ENCODE results near the gene LIN52.
A peak's percentile ranks its signal among the peaks of the same experiment; 100 is the strongest.

LIN52 gene

DNA sequence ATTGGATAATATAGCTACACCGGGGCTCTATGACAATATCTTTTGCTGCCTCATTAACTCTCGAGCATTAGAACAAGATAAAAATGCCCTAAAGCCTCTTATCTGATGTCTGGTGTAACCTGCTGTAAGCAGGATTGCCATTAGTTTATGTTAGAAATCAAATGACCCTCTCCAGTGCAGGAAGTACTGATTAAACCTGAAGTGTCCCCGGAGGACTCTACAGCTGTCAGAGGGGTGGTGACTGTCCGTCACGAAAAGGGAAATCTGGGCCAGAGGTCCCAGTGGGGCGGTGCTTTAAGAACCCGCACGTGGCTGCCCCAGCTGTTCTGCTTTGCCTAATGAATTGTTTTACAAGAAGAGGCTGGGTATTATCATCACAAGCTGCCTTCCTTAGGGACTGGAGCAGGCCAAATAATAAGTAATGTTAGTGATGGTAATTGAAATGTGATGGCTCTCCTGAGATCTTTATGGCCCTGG is 55.7 kb downstream of the LIN52 start:
- H3K36me3 ChIP-seq (replicated peaks; ENCODE audit: low read depth, low read length): no peaks in the 10 kb centered on the region
- H3K9ac ChIP-seq (ENCODE audit: low read length): no peak overlapping the region
- H3K9me3 ChIP-seq (ENCODE audit: insufficient read depth, low read length): no peaks in the 10 kb centered on the region
- no peaks in the 10 kb centered on the region for H3K27me3 ChIP-seq (ENCODE audit: low read depth, low read length)
- no peak overlapping the region for H3K27ac ChIP-seq (ENCODE audit: low read length)
- peak overlapping the region; percentile 27 for H3K4me2 ChIP-seq (ENCODE audit: low read length)
- H3K4me1 ChIP-seq (ENCODE audit: low read length): peaks cover 9% of the 10 kb centered on the region
- no peaks in the 10 kb centered on the region for H3K79me2 ChIP-seq (ENCODE audit: low read length)
- TF ChIP-seq EZH2phosphoT487 (IDR thresholded peaks at IDR 0.05; ENCODE audit: low read depth): no peak
- TF ChIP-seq, protein P1, sequence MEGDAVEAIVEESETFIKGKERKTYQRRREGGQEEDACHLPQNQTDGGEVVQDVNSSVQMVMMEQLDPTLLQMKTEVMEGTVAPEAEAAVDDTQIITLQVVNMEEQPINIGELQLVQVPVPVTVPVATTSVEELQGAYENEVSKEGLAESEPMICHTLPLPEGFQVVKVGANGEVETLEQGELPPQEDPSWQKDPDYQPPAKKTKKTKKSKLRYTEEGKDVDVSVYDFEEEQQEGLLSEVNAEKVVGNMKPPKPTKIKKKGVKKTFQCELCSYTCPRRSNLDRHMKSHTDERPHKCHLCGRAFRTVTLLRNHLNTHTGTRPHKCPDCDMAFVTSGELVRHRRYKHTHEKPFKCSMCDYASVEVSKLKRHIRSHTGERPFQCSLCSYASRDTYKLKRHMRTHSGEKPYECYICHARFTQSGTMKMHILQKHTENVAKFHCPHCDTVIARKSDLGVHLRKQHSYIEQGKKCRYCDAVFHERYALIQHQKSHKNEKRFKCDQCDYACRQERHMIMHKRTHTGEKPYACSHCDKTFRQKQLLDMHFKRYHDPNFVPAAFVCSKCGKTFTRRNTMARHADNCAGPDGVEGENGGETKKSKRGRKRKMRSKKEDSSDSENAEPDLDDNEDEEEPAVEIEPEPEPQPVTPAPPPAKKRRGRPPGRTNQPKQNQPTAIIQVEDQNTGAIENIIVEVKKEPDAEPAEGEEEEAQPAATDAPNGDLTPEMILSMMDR (IDR thresholded peaks at IDR 0.05; ENCODE audit: low read depth, low read length): no peak
- no peak overlapping the region for H3K4me3 ChIP-seq (ENCODE audit: low read length)
- H2AFZ ChIP-seq (ENCODE audit: low read depth, low read length): no peak overlapping the region
- H4K20me1 ChIP-seq (ENCODE audit: insufficient read depth, low read length): no peaks in the 10 kb centered on the region

DNA sequence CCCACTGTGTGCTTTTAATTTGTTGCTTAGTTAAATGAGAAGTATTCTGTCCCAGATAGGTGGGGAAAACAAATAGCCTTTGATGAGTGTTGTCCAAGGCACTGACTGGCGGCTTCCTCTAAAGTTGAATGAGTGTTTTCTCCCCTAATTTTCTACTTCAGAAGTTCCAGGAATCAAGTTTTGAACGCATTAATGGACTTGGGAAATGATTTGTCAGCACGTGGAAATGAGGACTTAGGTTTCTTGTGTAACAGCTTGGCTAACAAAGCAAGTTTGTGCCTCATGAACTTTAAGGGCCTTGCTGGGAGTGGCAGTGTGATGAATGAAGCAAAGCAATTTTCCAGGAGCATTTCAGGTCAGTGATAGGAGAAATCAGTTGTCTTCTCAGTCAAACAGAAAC is 56.9 kb downstream of the LIN52 start:
- no peak overlapping the region for H3K4me3 ChIP-seq (ENCODE audit: low read length)
- no peaks in the 10 kb centered on the region for H3K79me2 ChIP-seq (ENCODE audit: low read length)
- H2AFZ ChIP-seq (ENCODE audit: low read depth, low read length): no peak overlapping the region
- no peak overlapping the region for H3K27ac ChIP-seq (ENCODE audit: low read length)
- H3K36me3 ChIP-seq (replicated peaks; ENCODE audit: low read depth, low read length): no peaks in the 10 kb centered on the region
- no peaks in the 10 kb centered on the region for H3K9me3 ChIP-seq (ENCODE audit: insufficient read depth, low read length)
- H3K27me3 ChIP-seq (ENCODE audit: low read depth, low read length): no peaks in the 10 kb centered on the region
- no peaks in the 10 kb centered on the region for H4K20me1 ChIP-seq (ENCODE audit: insufficient read depth, low read length)
- TF ChIP-seq EZH2phosphoT487 (IDR thresholded peaks at IDR 0.05; ENCODE audit: low read depth): no peak
- TF ChIP-seq, protein P1 (IDR thresholded peaks at IDR 0.05; ENCODE audit: low read depth, low read length): no peak
- peaks cover 9% of the 10 kb centered on the region for H3K4me1 ChIP-seq (ENCODE audit: low read length)
- no peak overlapping the region for H3K9ac ChIP-seq (ENCODE audit: low read length)
- no peak overlapping the region for H3K4me2 ChIP-seq (ENCODE audit: low read length)

DNA sequence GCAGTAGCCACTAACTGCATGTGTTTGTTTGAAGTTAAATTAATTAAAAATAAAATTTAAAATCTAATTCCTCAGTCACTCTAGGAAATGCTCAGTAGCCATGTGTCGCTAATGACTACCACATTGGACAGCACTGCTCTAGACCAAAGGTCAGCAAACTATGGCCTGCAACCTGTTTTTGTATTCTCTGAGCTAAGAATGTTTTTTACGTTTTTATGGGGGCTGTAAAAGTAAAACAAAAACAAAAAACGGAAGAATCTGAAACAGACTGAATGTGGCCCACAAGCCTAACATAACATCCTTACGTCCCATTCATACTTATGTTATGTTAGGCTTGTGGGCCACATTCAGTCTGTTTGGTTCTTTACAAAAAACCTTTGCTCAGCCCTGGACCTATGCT is 57.8 kb downstream of the LIN52 start:
- no peaks in the 10 kb centered on the region for H3K9me3 ChIP-seq (ENCODE audit: insufficient read depth, low read length)
- H3K27me3 ChIP-seq (ENCODE audit: low read depth, low read length): no peaks in the 10 kb centered on the region
- TF ChIP-seq EZH2phosphoT487 (IDR thresholded peaks at IDR 0.05; ENCODE audit: low read depth): no peak
- TF ChIP-seq, protein P1 (IDR thresholded peaks at IDR 0.05; ENCODE audit: low read depth, low read length): no peak
- no peak overlapping the region for H2AFZ ChIP-seq (ENCODE audit: low read depth, low read length)
- no peak overlapping the region for H3K4me3 ChIP-seq (ENCODE audit: low read length)
- no peak overlapping the region for H3K4me2 ChIP-seq (ENCODE audit: low read length)
- no peak overlapping the region for H3K27ac ChIP-seq (ENCODE audit: low read length)
- peaks cover 9% of the 10 kb centered on the region for H3K4me1 ChIP-seq (ENCODE audit: low read length)
- no peaks in the 10 kb centered on the region for H3K79me2 ChIP-seq (ENCODE audit: low read length)
- H4K20me1 ChIP-seq (ENCODE audit: insufficient read depth, low read length): no peaks in the 10 kb centered on the region
- no peaks in the 10 kb centered on the region for H3K36me3 ChIP-seq (replicated peaks; ENCODE audit: low read depth, low read length)
- no peak overlapping the region for H3K9ac ChIP-seq (ENCODE audit: low read length)

DNA sequence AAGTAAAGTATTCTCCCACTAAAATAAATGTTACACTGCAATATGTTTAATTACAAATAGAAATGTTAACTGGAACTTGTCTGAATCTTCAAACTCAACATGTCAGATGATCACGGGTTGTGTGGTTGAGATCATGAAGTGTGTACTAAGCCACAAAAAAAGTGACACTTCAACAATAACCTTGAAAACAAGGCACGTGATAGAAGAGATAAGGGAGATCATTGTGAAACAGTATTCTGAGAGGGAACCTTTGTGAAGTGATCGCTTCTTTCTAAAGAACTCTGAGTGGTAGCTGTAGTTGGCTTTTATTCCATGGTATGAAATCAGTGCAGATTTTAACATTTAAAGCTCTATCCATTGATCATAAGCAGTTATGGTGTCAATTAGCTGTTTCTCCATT is 60.0 kb downstream of the LIN52 start:
- no peaks in the 10 kb centered on the region for H3K79me2 ChIP-seq (ENCODE audit: low read length)
- H3K9me3 ChIP-seq (ENCODE audit: insufficient read depth, low read length): no peaks in the 10 kb centered on the region
- no peaks in the 10 kb centered on the region for H3K27me3 ChIP-seq (ENCODE audit: low read depth, low read length)
- H3K36me3 ChIP-seq (replicated peaks; ENCODE audit: low read depth, low read length): no peaks in the 10 kb centered on the region
- no peaks in the 10 kb centered on the region for H4K20me1 ChIP-seq (ENCODE audit: insufficient read depth, low read length)
- H3K27ac ChIP-seq (ENCODE audit: low read length): no peak overlapping the region
- H3K9ac ChIP-seq (ENCODE audit: low read length): no peak overlapping the region
- no peak overlapping the region for H3K4me2 ChIP-seq (ENCODE audit: low read length)
- no peak for TF ChIP-seq EZH2phosphoT487 (IDR thresholded peaks at IDR 0.05; ENCODE audit: low read depth)
- TF ChIP-seq, protein P1 (IDR thresholded peaks at IDR 0.05; ENCODE audit: low read depth, low read length): no peak
- no peak overlapping the region for H3K4me3 ChIP-seq (ENCODE audit: low read length)
- H3K4me1 ChIP-seq (ENCODE audit: low read length): peaks cover 9% of the 10 kb centered on the region
- no peak overlapping the region for H2AFZ ChIP-seq (ENCODE audit: low read depth, low read length)

All from OCI-LY3 (cell line).